Psoas muscle (tissue), 8 donors: Measurements from ENCODE around the gene SLITRK2. TPM values are rescaled to one million over a fixed set of nuclear protein-coding genes. Genes with fewer than 3 reads are reported as not detected.

Experiments
- ATAC-seq, 4 donors: fragments of 200-7000 bp; cut with Tn5 transposase; one replicate each; pipeline ENCODE4 v1.9.1; 2020; ENCODE audit warnings: moderate library complexity in 3 of 4, mild to moderate bottlenecking in 2 of 4
- DNase-seq, 2 donors: peaks; one replicate each; pipeline ENCODE4 v3.0.0-alpha.2; 2020
- H3K27ac ChIP-seq: fragments of 200-600 bp; one replicate; pipeline ENCODE4 v1.8.0; 2022
- H3K27me3 ChIP-seq, 3 donors: fragments of 200-600 bp in 1 of 3; one replicate each; pipeline versions ENCODE4 v1.6.1 to v1.8.0; 2013 to 2022; ENCODE audit warnings: low read length in 2 of 3, mild to moderate bottlenecking in 2 of 3, moderate library complexity in 1 of 3; ENCODE audit not compliant: insufficient read depth in 3 of 3
- H3K36me3 ChIP-seq, 2 donors: fragments of 200-600 bp in 1 of 2; one replicate each; pipeline versions ENCODE4 v1.6.1 to v1.8.0; 2013 to 2022; ENCODE audit warnings: low read depth in 1 of 2, mild to moderate bottlenecking in 1 of 2, moderate library complexity in 1 of 2; ENCODE audit not compliant: insufficient read depth in 1 of 2
- H3K4me1 ChIP-seq: fragments of 200-600 bp; one replicate; pipeline ENCODE4 v1.8.0; 2022
- H3K4me3 ChIP-seq: fragments of 200-600 bp; one replicate; pipeline ENCODE4 v1.8.0; 2022; ENCODE audit warnings: mild to moderate bottlenecking
- H3K9me3 ChIP-seq: fragments of 200-600 bp; one replicate; pipeline ENCODE4 v1.8.0; 2022
- whole genome bisulfite sequencing, 3 donors: extraction: QIAGEN DNeasy Blood & Tissue Kit; methylation state at CpG; one replicate each; pipeline versions ENCODE4 v1.1.6 to v1.1.7; 2013; 5-methylcytosine and 5-hydroxymethylcytosine counted together
- intact Hi-C, 2 donors: fragments of 100-400 bp; cut with DNase I; formaldehyde crosslinking; loops; one replicate each; pipeline versions ENCODE4 v1.11.0 to v1.14.2; 2022
- polyA plus RNA-seq, 3 donors: library from polyadenylated mRNA; stranded (reverse); fragments of 200-250 nt; gene quantifications; one replicate each; pipeline ENCODE4 v1.2.3, GENCODE V29; 2013
- total RNA-seq, 4 donors: library from RNA; stranded (reverse); fragmentation: NEBNext Ultra II Directional in 2 of 4; extraction: Animal tissue kit (Norgen Biotek cat#: 25700) in 2 of 4; gene quantifications; one replicate each; pipeline versions ENCODE4 v1.2.1 to v1.2.4, GENCODE V29; 2021 to 2023
- TF ChIP-seq, protein P1 (sequence below): fragments of 200-600 bp; IDR thresholded peaks from one replicate; pipeline ENCODE4 v1.8.0; 2022; ENCODE audit warnings: antibody characterized with exemption
- donor health status: healthy with polysubstance abuse.
- donor health status: DM: no; HTN: no; CAD: no; lungs with moderate emphysema.
- donor health status: Bipolar disorder and iron deficiency.
- donor health status: healthy.
- donor health status: DM: yes; HTN: yes; CAD: no.
- donor health status: DM: no; HTN: no; CAD: no.
- donor health status: DM: no; HTN: no; CAD: no.
- donor health status: DM: yes; HTN: yes; CAD: no.

Gene SLITRK2
- total and polyA plus RNA-seq, 7 donors: 0.01 to 0.09 (median 0.04) TPM; not detected in 3

DNA sequence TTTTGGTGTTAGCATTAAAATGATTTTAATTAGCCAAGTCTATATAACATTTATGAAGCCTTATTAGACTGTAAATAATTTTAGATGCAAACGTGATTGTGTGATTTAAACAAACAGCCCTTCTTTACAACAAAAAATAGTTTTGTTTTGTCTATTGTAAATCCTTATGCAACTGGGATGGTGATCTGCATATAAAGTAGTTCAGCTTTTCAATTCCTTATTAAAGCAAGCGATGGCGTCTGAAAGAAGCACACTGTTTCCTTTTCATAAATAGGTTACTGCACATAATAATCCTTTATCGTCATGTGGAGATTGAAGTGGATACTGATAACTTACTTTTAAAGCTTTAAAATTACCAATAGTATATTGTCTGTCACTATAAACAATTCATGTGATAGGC is 8.8 kb downstream of the SLITRK2 start:
- DNase-seq: no peak
- Histone ChIP-seq H3K4me1 (no peaks in the 10 kb centered on the region), H3K27ac (no peak overlapping the region), H3K36me3 (no peaks in the 10 kb centered on the region), H3K27me3 (peaks cover 0 to 16% (median 0%) of the 10 kb centered on the region in 3 donors), H3K9me3 (no peaks in the 10 kb centered on the region), H3K4me3 (no peak overlapping the region)
- TF ChIP-seq, protein P1, sequence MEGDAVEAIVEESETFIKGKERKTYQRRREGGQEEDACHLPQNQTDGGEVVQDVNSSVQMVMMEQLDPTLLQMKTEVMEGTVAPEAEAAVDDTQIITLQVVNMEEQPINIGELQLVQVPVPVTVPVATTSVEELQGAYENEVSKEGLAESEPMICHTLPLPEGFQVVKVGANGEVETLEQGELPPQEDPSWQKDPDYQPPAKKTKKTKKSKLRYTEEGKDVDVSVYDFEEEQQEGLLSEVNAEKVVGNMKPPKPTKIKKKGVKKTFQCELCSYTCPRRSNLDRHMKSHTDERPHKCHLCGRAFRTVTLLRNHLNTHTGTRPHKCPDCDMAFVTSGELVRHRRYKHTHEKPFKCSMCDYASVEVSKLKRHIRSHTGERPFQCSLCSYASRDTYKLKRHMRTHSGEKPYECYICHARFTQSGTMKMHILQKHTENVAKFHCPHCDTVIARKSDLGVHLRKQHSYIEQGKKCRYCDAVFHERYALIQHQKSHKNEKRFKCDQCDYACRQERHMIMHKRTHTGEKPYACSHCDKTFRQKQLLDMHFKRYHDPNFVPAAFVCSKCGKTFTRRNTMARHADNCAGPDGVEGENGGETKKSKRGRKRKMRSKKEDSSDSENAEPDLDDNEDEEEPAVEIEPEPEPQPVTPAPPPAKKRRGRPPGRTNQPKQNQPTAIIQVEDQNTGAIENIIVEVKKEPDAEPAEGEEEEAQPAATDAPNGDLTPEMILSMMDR: no peak
- intact Hi-C loops: no loop called here
- 56 to 75% (median 70%) methylated on average over 4 of the region's 4 CpGs for WGBS, 3 donors
- ATAC-seq: no peak

DNA sequence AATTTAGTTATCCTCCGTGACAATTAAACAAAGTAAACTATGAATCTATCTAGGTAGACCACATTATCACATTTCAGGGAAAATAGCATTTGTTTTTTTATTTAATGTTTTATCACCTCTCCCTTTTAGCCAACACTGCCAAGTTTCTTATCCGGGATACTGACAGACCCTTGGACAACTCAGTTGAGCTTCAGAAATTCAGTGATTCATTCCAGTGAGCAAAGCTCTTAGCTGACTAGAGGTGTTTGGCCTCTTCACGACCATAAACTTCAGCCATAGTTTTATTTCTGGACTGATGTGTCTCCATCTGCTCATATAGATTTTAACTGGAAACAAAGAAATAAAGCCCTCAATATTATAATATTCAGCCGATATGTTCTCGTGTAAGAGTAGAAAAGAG is 15.2 kb downstream of the SLITRK2 start:
- 64 to 72% (median 66%) methylated on average over 5 of the region's 5 CpGs for WGBS, 3 donors
- intact Hi-C loops: no loop called here
- H3K4me3 ChIP-seq: no peak overlapping the region
- ATAC-seq (no peak), DNase-seq (no peak)
- H3K9me3 ChIP-seq: no peaks in the 10 kb centered on the region
- H3K27me3 ChIP-seq: no peaks in the 10 kb centered on the region
- no peak overlapping the region for H3K27ac ChIP-seq
- TF ChIP-seq, protein P1: no peak
- no peaks in the 10 kb centered on the region for H3K4me1 ChIP-seq
- no peaks in the 10 kb centered on the region for H3K36me3 ChIP-seq

DNA sequence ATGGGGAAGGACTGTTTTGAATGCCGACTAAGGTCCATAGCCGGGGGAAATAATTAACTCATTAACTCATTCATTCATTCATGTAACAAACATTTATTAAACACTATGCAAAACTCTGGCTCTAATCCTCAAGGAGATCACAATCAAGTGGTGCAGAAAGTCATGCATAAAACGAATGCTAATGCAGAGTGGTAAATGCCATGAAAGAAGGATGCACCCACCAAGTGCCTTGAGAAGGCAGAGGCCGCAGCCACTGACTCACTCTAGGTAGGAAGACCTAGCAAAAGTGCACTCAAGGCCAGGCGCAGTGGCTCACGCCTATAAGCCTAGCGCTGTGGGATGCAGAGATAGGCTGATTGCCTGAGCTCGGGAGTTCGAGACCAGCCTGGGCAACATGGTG is 22.9 kb downstream of the SLITRK2 start:
- 80 to 89% (median 87%) methylated on average over 9 of the region's 9 CpGs for WGBS, 3 donors
- ATAC-seq (no peak), DNase-seq (no peak)
- TF ChIP-seq, protein P1: no peak
- Histone ChIP-seq H3K27ac (no peak overlapping the region), H3K4me1 (no peaks in the 10 kb centered on the region), H3K9me3 (no peaks in the 10 kb centered on the region), H3K36me3 (no peaks in the 10 kb centered on the region), H3K4me3 (no peak overlapping the region), H3K27me3 (no peaks in the 10 kb centered on the region)
- intact Hi-C loops: no loop called here

DNA sequence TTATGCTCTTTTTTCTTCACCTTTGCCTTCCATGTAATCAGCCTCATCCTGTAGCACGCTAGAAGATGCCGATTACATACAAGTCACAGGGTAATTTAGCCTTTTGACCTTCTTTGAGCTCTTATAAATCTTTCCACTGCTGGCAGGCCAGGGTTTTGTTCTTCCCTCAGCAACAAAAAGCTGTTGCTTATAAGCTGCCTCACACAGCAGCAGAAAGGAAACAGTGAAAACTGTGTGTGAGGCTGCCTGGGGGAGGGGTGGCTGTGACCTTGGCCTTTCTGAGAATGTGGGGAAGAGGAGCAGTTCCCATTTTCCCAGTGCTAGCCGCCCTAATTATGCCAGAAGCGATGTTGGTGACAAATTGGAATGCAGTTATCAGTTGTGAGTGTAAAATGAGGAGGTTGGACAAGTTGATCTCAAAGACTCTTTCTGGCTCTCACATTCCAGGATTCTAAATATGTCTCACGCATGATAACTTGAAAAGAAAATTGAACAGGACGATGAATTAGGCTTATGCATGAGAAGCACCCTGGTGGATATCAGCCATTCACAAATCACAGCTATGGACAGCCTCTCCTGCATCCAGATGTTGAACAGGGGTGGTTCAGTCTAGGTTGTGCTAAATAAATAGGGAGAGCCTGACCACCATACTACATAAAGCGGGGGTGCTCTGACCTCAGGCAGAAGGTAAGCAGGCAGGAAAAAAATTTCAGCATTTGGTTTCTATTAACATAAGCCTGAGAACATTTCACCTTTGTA is 25.7 kb downstream of the SLITRK2 start:
- Histone ChIP-seq H3K27ac (no peak overlapping the region), H3K4me3 (no peak overlapping the region), H3K4me1 (no peaks in the 10 kb centered on the region), H3K36me3 (no peaks in the 10 kb centered on the region), H3K9me3 (no peaks in the 10 kb centered on the region), H3K27me3 (no peaks in the 10 kb centered on the region)
- TF ChIP-seq, protein P1: no peak
- ATAC-seq (no peak), DNase-seq (no peak)
- intact Hi-C loops: no loop called here
- 22 to 33% (median 25%) methylated on average over 7 of the region's 7 CpGs for WGBS, 3 donors

DNA sequence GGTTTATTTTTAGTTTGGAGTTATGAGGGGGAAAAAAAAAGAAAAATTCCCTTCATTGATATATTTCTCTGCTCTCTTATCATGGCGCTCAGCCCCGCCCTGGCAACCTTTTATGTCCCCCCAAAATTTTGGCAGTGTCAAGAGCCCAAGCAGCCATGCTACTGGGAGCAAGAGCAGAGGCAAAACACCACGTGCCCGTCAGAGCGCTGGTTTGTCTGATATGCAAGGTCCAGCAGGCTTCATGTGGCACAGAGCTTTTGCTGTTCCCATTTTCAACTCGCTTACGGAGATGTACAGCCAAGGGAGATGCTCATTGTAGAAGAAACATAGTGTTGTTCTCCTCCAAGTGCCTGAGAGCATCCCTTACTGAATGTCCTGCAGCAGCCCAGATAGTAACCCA is 27.3 kb downstream of the SLITRK2 start:
- Histone ChIP-seq H3K4me3 (no peak overlapping the region), H3K9me3 (no peaks in the 10 kb centered on the region), H3K4me1 (no peaks in the 10 kb centered on the region), H3K36me3 (no peaks in the 10 kb centered on the region), H3K27ac (no peak overlapping the region), H3K27me3 (no peaks in the 10 kb centered on the region)
- TF ChIP-seq, protein P1: no peak
- no peak for DNase-seq
- WGBS, 3 donors: 79 to 89% (median 89%) methylated on average over 7 of the region's 7 CpGs
- no peak for ATAC-seq
- intact Hi-C loops: no loop called here
